Diencephalon (tissue), 1 donor: ENCODE measurements around the gene TRPC3. TPM values are rescaled to one million over a fixed set of nuclear protein-coding genes. Genes with fewer than 3 reads are reported as not detected.

Experiments
- total RNA-seq: library from RNA; depleted of rRNA; stranded (reverse); fragments of >200 nt; gene quantifications from one replicate; pipeline ENCODE4 v1.2.3, GENCODE V29; 2014

TRPC3 gene
- total RNA-seq: 14.5 TPM

GRCh38 chr4:121951521-121952110 lies at the start of gene TRPC3:
TSS of gene TRPC3 (minus strand) at chr4:121952060. CDS start at chr4:121951680, 380 bp downstream.

GRCh38 chr4:121869841-121870822 lies 81.7 kb downstream of the TRPC3 start, which contains the start of gene BBS7:
TSS of gene BBS7 (minus strand) at chr4:121870474. CDS start at chr4:121870313, 161 bp downstream.

Other genes with a start within 250 kb of the TRPC3 start
- 8.5 TPM for gene SMIM43, start 186.9 kb downstream of the TRPC3 start, total RNA-seq
- 28.4 TPM for gene EXOSC9, start 150.7 kb downstream of the TRPC3 start, total RNA-seq
- 13.4 TPM for gene CCNA2, start 128.2 kb downstream of the TRPC3 start, total RNA-seq
- gene BBS7, start 81.6 kb downstream of the TRPC3 start, total RNA-seq: 50.3 TPM
- 260 TPM for gene BLTP1, start 200.3 kb upstream of the TRPC3 start, total RNA-seq